ENCODE data around the gene TARM1.
"Not testable (repeated sequence)": the region's sequence is repeated elsewhere in the genome, so short reads cannot be mapped to it uniquely, and the experiment has no call there.

Gene TARM1

DNA sequence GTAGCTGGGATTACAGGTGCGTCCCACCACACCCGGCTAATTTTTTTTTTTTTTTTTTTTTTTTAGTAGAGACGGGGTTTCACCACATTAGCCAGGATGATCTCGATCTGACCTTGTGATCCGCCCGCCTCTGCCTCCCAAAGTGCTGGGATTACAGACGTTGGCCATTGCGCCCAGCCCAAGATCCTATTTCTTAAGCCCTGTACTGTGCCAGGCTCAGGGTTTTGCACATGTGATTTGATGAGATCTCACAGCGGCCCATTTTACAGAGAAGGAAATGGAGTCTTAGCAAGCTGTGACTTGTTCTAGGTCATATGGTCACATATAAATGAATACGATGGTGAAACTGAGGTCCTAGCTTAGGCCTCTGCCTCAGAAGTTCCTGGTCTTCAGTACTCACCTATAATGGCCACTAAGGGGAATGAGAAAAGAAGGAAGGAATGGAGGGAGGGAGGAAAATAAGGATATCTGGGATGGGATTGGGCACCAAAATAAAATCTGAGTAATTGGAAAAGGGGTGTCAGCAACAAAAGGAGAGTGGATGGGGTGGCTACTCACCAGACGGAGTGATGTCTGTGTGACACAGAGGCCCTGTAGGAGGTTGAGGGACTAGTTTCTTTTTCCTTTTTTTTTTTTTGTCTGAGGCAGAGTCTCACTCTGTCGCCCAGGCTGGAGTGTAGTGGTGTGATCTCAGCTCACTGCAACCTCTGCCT, 18.2 kb upstream of the TARM1 start:
- DNase-seq = no peak

GRCh38 chr19:54096617-54097106, 15.5 kb upstream of the TARM1 start:
- DNase-seq = peak; percentile 52

DNA sequence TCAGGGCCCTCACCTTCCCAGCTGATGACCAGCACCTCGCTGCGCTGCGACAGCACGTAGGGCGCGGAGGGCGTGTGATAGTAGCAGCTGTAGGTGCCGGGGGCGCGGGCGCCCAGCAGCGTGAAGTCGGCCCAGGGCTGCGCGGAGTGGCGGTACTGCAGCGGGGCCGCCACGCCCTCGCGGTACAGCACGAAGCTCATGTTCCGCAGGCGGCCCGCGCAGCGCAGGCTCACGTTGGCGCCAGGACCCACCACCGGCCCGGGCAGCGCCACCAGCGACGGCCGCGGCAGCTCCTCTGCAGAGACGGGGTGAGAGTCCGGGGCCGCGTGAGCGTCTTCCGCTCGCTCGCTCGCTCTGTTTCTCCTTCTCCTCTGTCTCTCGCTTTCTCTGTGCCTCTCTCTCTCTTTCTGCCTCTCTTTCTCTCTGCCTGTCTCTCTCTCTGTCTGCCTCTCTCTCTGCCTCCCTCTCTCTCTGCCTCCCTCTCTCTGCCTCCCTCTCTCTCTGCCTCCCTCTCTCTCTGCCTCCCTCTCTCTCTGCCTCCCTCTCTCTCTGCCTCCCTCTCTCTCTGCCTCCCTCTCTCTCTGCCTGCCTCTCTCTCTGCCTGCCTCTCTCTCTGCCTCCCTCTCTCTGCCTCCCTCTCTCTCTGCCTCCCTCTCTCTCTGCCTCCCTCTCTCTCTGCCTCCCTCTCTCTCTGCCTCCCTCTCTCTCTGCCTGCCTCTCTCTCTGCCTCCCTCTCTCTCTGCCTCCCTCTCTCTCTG, 14.9 kb upstream of the TARM1 start:
- DNase-seq = peak; percentile 71

DNA sequence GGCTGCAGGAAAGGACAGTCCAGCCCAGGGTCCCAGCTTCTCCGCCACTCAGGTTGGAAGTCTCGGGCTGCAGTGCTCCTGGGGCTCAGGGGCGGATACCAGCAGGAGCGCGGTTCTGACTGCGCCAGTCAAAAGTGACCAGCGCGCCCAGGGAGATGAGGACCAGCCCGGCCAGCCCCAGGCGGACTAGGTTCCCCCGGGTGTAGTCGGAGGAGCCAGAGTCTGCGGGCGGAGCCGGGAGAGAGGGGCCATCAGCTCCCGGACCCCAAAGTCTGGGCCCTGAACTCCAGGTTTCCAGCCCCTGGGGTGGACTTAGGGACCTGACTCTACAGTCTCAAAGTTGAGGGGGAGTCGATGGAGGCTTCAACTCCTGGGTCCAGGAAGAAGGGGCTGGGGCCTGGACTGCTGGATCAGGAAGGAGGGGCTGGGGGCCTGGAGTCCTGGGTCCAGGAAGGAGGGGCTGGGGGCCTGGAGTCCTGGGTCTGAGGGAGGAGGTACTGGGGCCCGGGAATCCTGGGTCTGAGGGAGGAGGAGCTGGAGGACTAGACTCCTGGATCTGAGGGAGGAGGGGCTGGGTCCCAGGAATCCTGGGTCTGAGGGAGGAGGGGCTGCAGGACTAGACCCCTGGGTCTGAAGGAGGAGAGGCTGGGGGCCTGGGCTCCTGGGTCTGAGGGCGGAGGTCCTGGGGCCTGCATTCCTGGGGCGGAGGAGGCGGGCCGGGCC, 14.1 kb upstream of the TARM1 start:
- DNase-seq = no peak

DNA sequence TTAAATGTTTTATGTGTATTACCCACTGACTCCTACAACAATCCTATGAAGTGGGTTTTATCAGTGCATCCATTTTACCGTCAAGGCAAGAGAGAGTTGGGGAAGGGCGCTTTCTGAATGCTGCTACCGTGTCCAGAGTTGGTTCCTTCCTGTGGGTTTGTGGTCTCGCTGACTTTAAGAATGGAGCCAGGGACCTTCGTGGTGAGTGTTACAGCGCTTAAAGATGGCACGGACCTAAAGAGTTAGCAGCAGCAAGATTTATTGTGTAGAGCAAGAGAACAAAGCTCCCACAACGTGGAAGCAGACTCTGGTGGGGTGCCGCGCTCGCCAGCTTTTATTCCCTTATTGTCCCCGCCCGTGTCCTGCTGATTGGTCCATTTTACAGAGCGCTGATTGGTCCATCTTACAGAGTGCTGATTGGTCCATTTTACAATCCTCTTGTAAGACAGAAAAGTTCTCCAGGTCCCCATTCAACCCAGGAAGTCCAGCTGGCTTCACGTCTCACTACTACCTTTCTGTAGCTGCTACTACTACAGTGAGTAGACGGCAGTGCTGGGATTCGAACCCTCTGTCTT, 13.3 kb upstream of the TARM1 start:
- no peak for DNase-seq

GRCh38 chr19:54084410-54084809, 3.2 kb upstream of the TARM1 start:
- no peak for DNase-seq

DNA sequence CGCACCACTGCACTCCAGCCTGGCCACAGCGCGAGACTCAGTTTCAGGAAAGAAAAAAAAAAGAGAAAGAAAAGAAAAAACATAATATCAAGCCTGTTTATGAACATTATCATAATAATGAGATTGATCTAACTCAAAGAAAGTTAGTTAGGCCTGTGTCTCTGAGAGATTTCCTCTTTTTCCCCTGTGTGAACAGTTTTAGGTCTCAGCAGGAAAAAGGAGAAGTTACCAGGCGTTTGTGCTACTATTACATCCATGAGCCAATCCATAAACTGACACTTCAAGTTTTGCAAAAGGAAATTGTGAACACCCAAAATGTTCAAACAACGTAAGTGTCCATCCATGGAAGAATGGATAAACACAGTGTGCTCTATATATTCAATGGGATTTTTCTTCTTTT, 3.8 kb downstream of the TARM1 start:
- DNase-seq = no peak

DNA sequence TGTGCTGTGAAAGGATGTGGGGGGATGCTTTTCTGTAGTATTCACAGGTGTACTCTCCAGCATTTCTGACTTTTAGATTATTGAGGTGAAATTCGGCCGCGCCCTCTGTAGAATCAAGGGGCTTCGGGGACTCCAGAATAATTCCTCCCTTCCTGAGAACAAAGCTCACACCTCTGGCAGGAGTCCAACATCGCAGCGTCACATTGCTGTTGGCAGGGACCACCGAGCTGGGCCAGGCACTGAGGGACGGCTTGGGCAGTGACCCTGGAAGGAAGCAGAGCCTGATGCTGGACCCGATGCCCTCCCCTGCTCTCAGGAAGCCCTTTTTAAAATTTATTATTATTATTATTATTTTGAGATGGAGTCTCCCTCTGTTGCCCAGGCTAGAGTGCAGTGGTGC, 6.3 kb downstream of the TARM1 start:
- no peak for DNase-seq

DNA sequence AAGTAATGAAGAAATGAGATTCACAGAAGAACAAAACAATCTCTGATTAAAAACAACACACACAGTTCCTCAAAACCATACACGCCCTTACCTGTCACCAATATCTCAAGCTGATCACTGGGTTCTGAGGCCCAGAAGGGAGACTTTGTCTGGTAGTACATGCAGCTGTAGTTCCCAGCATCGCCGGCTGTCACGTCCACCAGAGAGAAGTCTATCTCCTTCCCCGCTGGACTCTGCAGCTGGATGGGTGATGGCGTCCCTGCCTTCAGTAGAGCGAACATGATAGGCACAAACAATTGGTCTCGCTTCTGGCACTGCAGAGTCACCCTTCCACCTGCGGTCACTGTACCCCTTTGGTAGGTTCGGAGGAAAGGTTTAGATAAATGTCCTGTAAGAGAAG, 7.3 kb downstream of the TARM1 start:
- DNase-seq = no peak

DNA sequence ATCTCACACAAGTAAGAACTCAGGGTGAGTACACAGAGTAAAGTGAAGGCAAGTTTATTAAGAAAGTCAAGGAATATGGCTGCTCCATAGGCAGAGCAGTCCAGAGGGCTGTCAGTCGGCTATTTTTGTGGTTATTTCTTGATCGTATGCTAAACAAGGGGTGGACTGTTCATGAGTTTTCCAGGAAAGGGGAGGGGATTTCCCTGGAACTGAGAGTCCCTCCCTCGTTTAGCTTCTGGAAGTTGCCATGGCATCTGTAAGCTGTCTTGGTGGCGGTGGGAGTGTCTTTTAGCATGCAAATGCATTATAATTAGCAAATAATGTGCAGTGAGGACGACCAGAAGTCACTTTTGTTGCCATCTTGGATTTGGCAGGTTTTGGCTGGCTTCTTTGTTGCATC, 11.7 kb downstream of the TARM1 start:
- DNase-seq = no peak

DNA sequence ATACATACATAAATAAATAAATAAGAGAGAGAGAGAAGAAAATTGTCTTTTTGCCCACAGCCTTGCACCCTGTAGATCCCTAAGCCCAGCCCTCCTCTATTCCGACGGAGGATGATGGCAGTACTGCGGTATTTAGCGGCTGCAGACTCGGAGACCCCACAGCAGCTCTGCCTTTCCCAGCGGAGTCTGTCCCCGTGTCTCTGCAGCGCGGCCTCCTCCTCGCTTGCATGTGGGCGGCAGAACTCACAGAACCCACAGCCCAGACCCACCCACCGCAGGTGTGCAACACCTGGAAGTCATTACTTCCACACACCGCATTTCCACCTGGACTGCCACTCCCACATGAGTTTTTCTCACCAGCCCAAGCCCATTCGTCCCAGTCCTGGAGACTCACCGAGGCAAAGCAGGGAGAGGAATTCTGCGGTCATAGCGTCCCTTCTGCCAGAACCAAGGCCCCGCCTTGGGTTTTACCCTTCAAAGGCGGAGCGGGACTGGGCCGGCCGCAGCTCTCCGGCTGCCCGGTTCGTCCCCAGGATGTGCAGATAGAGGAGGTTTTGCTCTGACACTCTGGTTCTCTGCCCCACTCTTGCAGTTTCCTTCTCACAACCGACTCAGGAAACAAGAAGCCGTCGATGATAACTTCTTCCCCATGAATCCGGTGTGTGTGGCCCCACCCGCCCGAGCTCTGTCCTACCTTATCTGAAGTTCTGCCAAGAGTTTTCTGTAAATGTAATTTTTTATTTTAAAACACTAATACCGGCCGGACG, 17.6 kb downstream of the TARM1 start, which contains the start of gene VSTM1:
Gene VSTM1, minus strand, starts transcription at position 548 of the 767 bp plus-strand sequence. Its CDS starts 120 bp downstream, at position 428.
- peak; percentile 20 for DNase-seq

- no peak for DNase-seq
Observed at GRCh38 chr19:54062643-54063042, 18.5 kb downstream of the TARM1 start.

DNA sequence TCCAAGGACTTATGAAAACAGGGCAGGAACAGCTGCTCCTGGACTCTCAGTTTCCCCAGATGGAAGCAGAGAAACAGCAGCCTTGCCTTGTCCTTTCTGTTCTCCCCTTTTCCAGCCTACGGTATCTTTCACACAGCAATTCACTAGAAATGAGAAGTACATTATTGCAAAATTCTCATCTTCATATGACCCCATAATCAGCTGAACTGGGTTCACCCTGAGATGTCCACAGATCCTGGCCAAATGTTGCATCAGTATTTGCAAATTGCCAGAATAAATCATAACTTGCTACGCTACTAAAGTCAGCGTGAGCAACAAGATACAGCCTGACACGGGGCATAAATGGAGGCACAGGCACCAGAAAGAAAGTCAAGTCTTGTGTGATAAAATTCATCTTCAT, 33.5 kb downstream of the TARM1 start:
- no peak for DNase-seq

DNA sequence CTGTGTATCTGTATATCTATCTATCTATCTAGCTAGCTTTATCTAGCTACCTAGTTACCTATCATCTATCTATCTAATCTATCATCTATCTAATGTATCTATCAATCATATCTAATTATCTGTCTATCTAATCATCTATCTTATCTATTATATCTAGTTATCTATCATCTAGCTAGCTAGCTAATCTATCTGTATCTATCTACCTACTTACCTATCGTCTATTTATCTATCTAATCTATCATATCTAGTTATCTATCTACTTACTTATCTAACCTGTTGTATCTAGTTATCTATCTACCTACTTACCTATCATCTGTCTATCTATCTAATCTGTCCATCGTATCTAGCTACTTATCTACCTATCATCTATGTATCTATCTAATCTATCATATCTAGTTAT, 35.4 kb downstream of the TARM1 start:
- no peak for DNase-seq

DNA sequence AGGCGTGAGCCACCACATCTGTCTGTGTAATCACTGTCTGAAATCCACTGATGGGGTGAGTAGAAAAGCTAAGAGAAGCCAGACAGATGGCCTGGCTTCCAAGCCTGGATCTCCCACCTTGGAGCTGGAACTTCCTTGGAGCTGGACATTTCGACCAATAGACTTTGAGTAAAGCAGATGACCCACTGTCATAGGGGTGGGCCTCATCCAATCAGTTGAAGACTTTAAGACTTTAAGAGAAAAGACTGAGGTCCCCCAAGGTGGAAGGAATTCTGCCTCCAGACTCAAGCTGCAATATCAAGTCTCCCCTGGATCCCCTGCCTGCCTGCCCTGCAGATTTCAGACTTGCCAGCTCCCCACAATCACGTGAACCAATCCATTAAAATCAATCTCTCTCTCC, 38.2 kb downstream of the TARM1 start:
- no peak for DNase-seq

DNA sequence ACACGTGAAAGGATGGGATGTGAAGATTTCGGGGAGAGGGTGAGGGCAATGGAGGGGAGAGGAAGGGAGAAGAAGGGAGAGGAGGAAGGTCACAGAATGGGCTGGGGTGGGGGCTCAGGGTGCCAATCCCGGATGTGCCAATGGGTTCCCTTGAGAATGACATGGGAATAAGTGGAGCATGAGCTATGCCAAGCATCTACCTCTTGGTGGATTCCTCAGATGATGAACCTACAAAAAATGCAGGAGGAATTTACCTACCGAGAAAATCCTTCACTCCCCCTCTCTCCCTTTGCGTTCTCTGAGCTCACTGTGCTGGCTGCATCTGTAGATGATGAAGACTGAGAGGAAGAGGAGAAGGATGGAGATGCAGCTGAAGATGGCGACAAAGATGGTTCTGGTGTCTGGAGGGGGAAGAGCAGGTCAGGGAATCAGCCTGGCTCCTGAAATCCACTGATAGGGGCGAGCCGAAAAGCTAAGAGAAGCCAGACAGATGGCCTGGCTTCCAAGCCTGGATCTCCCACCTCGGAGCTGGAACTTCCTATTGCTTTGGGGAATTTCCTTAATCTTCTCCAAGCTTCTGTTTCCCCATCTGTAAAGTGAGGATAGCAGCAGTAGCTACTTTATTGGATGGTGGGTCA, 39.1 kb downstream of the TARM1 start:
- no peak for DNase-seq

- no peak for DNase-seq
Observed at GRCh38 chr19:54040003-54040402, 41.2 kb downstream of the TARM1 start.

- DNase-seq = not testable (repeated sequence)
Observed at GRCh38 chr19:54036542-54036941, 44.6 kb downstream of the TARM1 start.

DNA sequence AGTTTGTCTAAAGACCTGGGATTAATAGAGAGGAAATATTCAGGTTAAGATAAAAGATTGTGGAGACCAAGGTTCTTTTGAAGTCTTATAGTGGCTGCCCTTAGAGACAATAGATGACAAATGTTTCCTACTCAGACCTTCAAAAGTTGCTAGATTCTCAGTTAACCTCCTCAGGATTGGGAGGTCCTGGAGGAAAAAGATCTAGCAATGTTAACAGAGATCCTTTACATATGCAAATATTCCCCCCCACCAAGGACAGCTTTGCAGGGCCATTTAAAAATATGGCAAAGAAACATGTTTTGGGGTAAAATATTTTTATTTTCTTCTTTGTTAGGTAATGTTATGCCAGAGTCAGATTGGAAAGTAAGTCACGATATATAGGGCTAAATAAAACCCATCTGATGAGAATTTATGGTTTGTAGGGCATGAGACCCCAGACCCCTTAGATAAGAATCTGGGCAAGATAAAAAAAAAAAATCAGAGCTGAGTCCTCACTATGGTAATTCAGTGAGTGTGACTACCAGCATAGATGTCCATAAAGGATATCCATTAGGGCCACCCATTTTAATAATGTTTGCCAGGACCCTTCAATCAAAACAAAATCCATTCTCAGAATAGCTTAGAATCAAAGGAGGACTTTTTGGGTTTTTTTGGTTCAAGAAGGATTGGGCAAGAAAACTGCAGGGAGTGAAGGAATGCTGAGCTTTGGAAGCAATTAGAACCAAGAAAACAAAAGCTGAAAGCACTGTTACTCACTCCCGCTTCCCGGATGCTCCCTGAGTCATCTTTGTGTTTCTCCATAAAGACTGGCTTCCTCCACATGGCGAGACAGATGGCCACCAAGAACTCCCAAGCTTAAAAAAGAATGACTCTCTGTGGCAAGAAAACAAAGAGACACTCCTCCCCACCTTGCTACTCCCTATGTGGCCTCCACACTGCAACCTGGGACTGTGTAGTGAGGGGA, 45.7 kb downstream of the TARM1 start:
- DNase-seq = no peak

GRCh38 chr19:54030895-54031586, 50.1 kb downstream of the TARM1 start:
- peak; percentile 66 for DNase-seq

Data from RPMI8226 (cell line).